Measurements from ENCODE around the gene KRTAP1-4. TPM values are rescaled to one million over a fixed set of nuclear protein-coding genes. Genes with fewer than 3 reads are reported as not detected.

Gene KRTAP1-4, protein sequence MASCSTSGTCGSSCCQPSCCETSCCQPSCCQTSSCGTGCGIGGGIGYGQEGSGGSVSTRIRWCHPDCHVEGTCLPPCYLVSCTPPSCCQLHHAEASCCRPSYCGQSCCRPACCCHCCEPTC
- total RNA-seq (2022; extraction: Qiagen RNA extraction): not detected in 5 replicates

DNA sequence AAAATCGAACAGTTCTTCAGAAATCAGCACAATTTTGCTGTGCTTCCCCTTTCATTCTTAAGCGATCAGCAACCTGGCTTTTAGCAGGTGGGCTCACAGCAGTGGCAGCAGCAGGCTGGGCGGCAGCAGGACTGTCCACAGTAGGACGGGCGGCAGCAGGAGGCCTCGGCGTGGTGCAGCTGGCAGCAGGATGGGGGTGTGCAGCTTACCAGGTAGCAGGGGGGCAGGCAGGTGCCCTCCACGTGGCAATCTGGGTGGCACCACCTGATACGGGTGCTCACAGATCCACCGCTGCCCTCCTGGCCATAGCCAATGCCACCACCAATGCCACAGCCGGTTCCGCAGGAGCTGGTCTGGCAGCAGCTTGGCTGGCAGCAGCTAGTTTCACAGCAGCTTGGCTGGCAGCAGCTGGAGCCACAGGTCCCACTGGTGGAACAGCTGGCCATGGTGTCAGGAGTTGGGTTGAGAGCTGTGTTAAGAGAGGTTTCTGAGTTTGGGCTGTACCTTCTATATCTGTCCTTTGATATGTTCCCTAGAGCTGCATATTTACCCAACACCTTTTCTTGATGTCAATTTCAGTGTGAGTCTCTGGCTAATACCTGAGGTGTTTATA is at the start of gene KRTAP1-4:
Gene KRTAP1-4 (minus strand): TSS at position 563 of the 613 bp plus-strand sequence. CDS start 117 bp downstream, at position 446.

DNA sequence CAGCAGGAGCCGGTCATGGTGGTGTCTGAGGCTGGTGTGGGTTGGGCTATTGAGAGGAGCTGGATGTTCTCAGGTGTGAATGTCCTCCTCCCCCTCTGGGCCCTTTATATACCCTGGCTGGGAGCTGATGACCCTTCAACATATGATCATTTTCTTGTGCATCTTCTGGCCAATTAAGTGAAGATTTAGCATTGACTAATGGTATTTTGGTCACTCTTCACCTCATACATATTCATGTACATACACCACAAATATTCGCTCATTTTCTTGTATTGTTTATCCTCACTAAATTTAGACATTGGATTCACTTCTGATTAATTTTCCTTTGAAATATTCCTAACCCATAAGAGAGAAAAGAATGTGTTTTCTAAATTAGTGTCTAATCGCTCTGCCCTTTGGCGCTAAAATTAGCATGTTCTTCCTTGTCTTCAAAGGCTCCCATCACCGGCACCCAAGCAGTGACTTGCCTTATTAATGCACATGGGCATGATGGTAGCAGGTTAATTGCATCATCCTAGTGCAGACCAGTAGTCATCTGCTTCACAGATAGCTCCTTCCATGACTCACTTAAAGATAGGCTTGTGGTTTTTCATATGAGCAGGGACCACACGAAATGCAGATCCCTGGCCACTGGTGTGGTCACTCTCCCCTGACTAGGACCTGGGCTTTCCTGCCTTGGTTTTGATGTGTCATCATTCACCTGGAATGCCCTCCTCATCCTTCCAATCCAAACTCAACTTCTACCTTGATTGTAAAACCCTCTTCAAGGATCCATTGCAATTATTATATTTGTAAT is 36.0 kb upstream of the KRTAP1-4 start, which contains the start of gene KRTAP2-4:
Gene KRTAP2-4 (minus strand): TSS at position 51 of the 796 bp plus-strand sequence. CDS start 34 bp downstream, at position 17.

DNA sequence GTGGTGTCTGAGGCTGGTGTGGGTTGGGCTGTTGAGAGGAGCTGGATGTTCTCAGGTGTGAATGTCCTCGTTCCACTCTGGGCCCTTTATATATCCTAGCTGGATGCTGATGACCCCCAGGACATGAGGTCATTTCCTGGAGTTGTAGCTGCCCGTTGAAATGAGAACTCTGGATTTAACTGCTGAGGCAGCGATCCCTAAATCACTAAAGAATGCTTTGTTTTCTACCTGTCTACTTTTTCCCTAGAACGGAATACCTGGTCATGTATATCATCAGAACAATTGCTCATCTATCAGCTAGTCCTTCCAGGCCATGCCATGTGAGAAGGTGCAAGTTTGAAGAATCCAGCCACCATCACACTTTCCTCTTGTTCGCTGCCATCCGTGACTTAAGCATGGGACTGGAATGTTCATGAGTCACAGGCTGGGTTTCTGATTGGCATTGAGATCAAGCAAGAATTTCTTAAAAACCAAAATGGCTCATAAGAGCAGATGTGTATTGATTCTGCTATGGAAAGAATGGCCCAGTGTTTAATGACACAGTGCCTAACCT is 30.1 kb upstream of the KRTAP1-4 start, which contains the start of gene KRTAP2-3:
Gene KRTAP2-3 (minus strand): TSS at position 63 of the 553 bp plus-strand sequence. CDS start 64 bp downstream, outside the sequence.

DNA sequence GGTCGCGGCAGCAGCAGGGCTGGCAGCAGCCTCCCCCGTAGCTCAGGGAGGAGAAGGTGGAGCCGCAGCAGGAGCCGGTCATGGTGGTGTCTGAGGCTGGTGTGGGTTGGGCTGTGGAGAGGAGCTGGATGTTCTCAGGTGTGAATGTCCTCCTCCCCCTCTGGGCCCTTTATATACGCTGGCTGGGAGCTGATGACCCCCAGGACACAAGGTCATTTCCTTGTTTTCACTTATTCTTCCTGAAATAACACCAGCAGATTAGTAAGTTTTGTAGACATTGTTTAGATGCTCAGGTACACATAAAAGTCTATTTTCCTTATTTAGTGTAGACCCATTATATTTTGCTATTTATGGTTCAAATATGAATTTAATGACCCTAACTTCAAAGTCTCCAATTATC is 25.1 kb upstream of the KRTAP1-4 start, which contains the start of gene KRTAP2-2:
Gene KRTAP2-2 (minus strand): TSS at position 101 of the 400 bp plus-strand sequence. CDS start 19 bp downstream, at position 82.

DNA sequence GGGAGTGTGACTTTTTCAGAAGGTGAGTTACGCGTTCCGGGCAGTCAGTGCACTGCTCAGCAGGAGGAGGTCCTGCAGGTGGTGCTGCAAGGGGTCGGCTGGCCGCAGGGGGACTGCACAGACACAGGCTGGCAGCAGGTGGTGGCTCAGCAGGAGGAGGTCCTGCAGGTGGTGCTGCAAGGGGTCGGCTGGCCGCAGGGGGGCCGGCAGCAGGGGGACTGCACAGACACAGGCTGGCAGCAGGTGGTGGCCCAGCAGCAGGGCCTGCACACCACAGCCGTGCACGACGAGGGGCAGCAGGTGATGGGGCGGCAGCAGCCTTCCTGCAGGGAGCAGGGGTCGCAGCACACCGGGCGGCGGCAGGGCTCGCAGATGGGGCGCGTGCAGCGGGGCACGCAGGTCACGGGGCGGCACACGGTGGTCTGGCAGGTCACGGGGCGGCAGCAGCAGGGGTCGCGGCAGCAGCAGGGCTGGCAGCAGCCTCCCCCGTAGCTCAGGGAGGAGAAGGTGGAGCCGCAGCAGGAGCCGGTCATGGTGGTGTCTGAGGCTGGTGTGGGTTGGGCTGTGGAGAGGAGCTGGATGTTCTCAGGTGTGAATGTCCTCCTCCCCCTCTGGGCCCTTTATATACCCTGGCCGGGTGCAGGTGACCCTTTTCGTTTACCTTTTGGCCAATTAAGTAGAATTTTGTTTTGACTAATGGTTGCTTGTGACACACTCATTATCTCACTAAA is 16.9 kb upstream of the KRTAP1-4 start, which contains the start of gene KRTAP2-1:
Gene KRTAP2-1 (minus strand): TSS at position 582 of the 731 bp plus-strand sequence. CDS start 49 bp downstream, at position 533.

DNA sequence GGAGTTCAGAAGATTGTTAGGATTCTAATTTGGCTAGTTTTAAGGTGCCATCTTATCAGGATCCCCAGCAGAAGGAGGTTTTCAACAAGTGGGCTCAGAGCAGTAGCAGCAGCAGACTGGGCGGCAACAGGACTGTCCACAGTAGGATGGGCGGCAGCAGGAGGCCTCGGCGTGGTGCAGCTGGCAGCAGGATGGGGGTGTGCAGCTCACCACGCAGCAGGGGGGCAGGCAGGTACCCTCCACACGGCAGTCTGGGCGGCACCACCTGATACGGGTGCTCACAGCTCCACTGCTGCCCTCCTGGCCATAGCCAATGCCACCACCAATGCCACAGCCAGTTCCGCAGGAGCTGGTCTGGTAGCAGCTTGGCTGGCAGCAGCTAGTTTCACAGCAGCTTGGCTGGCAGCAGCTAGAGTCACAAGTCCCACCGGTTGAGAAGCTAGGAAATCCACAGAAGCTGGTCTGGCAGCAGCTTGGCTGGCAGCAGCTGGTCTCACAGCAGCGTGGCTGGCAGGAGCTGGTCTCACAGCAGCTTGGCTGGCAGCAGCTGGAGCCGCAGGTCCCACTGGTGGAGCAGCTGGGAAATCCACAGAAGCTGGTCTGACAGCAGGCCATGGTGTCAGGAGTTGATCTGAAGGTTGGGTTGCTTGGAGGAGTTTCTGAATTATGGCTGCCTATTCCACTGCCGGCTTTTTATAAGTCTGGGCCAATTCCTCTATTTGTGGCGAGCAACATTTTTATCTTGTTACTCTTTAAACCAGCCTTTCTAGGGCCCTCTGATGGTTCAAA is 11.0 kb upstream of the KRTAP1-4 start, which contains the start of gene KRTAP1-1:
Gene KRTAP1-1 (minus strand): TSS at position 668 of the 789 bp plus-strand sequence. CDS start 53 bp downstream, at position 615.

DNA sequence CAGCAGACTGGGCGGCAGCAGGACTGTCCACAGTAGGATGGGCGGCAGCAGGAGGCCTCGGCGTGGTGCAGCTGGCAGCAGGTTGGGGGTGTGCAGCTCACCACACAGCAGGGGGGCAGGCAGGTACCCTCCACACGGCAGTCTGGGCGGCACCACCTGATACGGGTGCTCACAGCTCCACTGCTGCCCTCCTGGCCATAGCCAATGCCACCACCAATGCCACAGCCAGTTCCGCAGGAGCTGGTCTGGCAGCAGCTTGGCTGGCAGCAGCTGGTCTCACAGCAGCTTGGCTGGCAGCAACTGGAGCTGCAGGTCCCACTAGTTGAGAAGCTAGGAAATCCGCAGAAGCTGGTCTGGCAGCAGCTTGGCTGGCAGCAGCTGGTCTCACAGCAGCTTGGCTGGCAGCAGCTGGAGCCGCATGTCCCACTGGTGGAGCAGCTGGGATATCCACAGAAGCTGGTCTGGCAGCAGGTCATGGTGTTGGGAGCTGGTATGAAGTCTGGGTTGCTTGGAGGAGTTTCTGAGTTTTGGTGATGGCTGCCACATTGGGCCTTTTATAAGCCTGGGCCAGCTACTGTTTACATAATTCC is 4.4 kb upstream of the KRTAP1-4 start, which contains the start of gene KRTAP1-3:
Gene KRTAP1-3 (minus strand): TSS at position 529 of the 590 bp plus-strand sequence. CDS start 53 bp downstream, at position 476.

DNA sequence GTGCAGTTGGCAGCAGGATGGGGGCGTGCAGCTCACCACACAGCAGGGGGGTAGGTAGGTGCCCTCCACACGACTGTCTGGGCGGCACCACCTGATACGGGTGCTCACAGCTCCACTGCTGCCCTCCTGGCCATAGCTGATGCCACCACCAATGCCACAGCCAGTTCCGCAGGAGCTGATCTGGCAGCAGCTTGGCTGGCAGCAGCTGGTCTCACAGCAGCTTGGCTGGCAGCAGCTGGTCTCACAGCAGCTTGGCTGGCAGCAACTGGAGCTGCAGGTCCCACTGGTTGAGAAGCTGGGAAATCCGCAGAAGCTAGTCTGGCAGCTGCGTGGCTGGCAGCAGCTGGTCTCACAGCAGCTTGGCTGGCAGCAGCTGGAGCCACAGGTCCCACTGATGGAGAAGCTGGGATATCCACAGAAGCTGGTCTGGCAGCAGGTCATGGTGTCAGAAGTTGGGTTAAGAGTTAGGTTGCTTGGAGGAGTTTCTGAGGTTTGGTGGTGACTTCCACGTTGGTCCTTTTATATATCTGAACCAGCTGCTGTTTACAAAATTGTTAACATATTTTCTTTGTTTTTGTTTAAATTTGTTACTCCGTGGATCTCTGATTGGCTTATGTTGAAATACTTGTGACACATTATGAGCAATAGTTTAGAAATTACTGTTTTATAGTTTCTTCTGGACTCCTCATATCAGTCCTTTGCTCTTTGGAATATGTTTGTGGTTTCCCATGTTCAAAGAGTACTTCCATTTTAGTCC is 3.1 kb downstream of the KRTAP1-4 start, which contains the start of gene KRTAP1-5:
Gene KRTAP1-5 (minus strand): TSS at position 494 of the 757 bp plus-strand sequence. CDS start 53 bp downstream, at position 441.

DNA sequence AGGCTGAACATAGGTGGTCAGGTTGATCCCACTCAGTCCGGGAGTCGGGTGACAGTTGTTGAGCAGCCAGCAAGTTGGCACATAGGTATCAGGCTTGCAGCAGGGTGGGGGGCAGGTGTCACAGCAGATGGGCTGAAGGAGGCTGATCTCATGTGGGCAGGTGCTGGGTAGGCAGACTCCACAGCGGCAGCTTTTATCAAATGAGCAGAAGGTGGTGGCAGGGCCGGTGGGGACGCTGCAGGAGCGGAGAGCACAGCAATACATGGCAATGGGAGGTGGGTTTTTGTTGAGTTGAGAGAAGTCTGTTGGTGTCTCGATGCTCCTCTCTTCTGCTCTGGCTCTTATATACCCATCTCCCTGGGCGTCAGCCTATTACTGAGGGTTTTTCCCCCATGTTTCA is 21.2 kb downstream of the KRTAP1-4 start, which contains the start of gene KRTAP3-1:
Gene KRTAP3-1 (minus strand): TSS at position 318 of the 400 bp plus-strand sequence. CDS start 54 bp downstream, at position 264.

DNA sequence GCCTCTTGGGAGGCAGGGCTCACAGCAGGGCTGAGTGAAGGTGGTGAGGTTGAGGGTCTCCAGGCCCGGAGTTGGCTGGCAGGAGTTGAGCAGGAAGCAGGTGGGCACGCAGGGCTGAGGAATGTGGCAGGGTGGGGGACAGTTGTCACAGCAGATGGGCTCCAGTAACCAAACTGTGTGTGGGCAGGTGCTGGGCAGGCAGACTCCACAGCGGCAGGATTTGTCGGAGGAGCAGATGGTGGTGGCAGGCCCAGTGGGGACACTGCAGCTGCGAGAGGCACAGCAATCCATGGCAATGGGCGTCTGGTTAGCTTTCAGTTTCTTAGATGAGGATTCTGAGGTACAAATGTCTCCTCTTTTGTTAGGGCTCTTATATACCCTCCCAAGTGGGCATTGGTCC is 30.4 kb downstream of the KRTAP1-4 start, which contains the start of gene KRTAP3-2:
Gene KRTAP3-2 (minus strand): TSS at position 344 of the 400 bp plus-strand sequence. CDS start 53 bp downstream, at position 291.

DNA sequence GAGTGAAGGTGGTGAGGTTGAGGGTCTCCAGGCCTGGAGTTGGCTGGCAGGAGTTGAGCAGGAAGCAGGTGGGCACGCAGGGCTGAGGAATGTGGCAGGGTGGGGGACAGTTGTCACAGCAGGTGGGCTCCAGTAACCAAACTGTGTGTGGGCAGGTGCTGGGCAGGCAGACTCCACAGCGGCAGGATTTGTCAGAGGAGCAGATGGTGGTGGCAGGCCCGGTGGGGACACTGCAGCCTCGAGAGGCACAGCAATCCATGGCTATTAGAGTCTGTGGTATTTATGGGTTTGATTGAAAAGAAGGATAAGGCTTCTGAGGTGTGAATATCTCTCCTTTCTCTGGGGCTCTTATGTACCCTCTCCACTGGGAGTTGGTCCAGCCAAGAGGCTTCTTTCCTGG is 36.2 kb downstream of the KRTAP1-4 start, which contains the start of gene KRTAP3-3:
Gene KRTAP3-3 (minus strand): TSS at position 326 of the 400 bp plus-strand sequence. CDS start 67 bp downstream, at position 259.

DNA sequence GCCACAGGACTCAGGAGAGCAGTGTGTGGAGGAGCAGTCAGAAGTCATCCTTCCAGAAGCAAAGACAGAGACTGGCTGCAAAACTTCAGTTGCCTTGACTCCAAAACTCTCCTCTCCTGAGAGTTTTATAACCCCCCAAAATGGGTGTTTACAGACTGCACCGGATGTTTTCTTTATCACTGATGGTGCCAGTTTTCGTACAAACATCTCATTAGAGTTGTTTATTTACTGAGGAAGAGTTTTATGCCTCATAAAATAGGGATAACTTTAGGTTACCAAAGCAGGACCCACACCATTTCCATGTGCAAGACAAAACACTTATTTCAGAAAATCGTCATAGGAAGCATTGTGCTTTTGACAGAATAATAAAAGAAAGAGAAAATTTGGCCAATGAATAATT is 45.8 kb downstream of the KRTAP1-4 start, which contains the start of gene KRT40:
Gene KRT40 (minus strand): TSS at position 101 of the 400 bp plus-strand sequence. CDS start 53 bp downstream, at position 48.

Other genes with a start within 250 kb of the KRTAP1-4 start
- gene KRT27, start 247.6 kb downstream of the KRTAP1-4 start, total RNA-seq (2022; extraction: Qiagen RNA extraction): not detected in 5 replicates
- gene KRT28, start 230.2 kb downstream of the KRTAP1-4 start, total RNA-seq (2022; extraction: Qiagen RNA extraction): not detected in 5 replicates
- gene KRT10, start 207.6 kb downstream of the KRTAP1-4 start, total RNA-seq (2022; extraction: Qiagen RNA extraction): 65.4 to 117 TPM (median 102 TPM) in 5 replicates
- not detected in 5 replicates for gene KRT12, start 163.0 kb downstream of the KRTAP1-4 start, total RNA-seq (2022; extraction: Qiagen RNA extraction)
- gene KRT20, start 145.0 kb downstream of the KRTAP1-4 start, total RNA-seq (2022; extraction: Qiagen RNA extraction): 0.11 to 0.30 TPM (median 0.23 TPM) in 5 replicates
- gene KRT23, start 92.5 kb downstream of the KRTAP1-4 start, total RNA-seq (2022; extraction: Qiagen RNA extraction): 0.08 to 0.14 TPM (median 0.10 TPM) in 4 of 5 replicates, not detected in the other
- gene KRT39, start 63.2 kb downstream of the KRTAP1-4 start, total RNA-seq (2022; extraction: Qiagen RNA extraction): not detected in 5 replicates
- gene KRT40, start 45.9 kb downstream of the KRTAP1-4 start, total RNA-seq (2022; extraction: Qiagen RNA extraction): not detected in 5 replicates
- not detected in 5 replicates for gene KRTAP3-3, start 36.0 kb downstream of the KRTAP1-4 start, total RNA-seq (2022; extraction: Qiagen RNA extraction)
- 0.20 to 0.57 TPM (median 0.29 TPM) in 5 replicates for gene KRTAP3-2, start 30.3 kb downstream of the KRTAP1-4 start, total RNA-seq (2022; extraction: Qiagen RNA extraction)
- gene KRTAP3-1, start 21.1 kb downstream of the KRTAP1-4 start, total RNA-seq (2022; extraction: Qiagen RNA extraction): not detected in 5 replicates
- gene KRTAP1-5, start 3.0 kb downstream of the KRTAP1-4 start, total RNA-seq (2022; extraction: Qiagen RNA extraction): not detected in 5 replicates
- not detected in 5 replicates for gene KRTAP1-3, start 4.7 kb upstream of the KRTAP1-4 start, total RNA-seq (2022; extraction: Qiagen RNA extraction)
- gene KRTAP1-1, start 11.3 kb upstream of the KRTAP1-4 start, total RNA-seq (2022; extraction: Qiagen RNA extraction): not detected in 5 replicates
- not detected in 5 replicates for gene KRTAP2-1, start 17.1 kb upstream of the KRTAP1-4 start, total RNA-seq (2022; extraction: Qiagen RNA extraction)
- gene KRTAP2-2, start 25.0 kb upstream of the KRTAP1-4 start, total RNA-seq (2022; extraction: Qiagen RNA extraction): not detected in 5 replicates
- 0.18 TPM in 1 of 5 replicates, not detected in the others for gene KRTAP2-3, start 29.9 kb upstream of the KRTAP1-4 start, total RNA-seq (2022; extraction: Qiagen RNA extraction)
- not detected in 5 replicates for gene KRTAP2-4, start 35.7 kb upstream of the KRTAP1-4 start, total RNA-seq (2022; extraction: Qiagen RNA extraction)
- gene KRTAP4-7, start 54.0 kb upstream of the KRTAP1-4 start, total RNA-seq (2022; extraction: Qiagen RNA extraction): not detected in 5 replicates
- gene KRTAP4-8, start 67.9 kb upstream of the KRTAP1-4 start, total RNA-seq (2022; extraction: Qiagen RNA extraction): not detected in 5 replicates
- not detected in 5 replicates for gene KRTAP4-16, start 72.0 kb upstream of the KRTAP1-4 start, total RNA-seq (2022; extraction: Qiagen RNA extraction)
- gene KRTAP4-9, start 75.2 kb upstream of the KRTAP1-4 start, total RNA-seq (2022; extraction: Qiagen RNA extraction): not detected in 5 replicates
- not detected in 5 replicates for gene KRTAP4-11, start 88.2 kb upstream of the KRTAP1-4 start, total RNA-seq (2022; extraction: Qiagen RNA extraction)
- gene KRTAP4-12, start 94.0 kb upstream of the KRTAP1-4 start, total RNA-seq (2022; extraction: Qiagen RNA extraction): not detected in 5 replicates
- gene KRTAP4-6, start 110.3 kb upstream of the KRTAP1-4 start, total RNA-seq (2022; extraction: Qiagen RNA extraction): not detected in 5 replicates
- not detected in 5 replicates for gene KRTAP4-5, start 119.6 kb upstream of the KRTAP1-4 start, total RNA-seq (2022; extraction: Qiagen RNA extraction)
- gene KRTAP4-4, start 130.6 kb upstream of the KRTAP1-4 start, total RNA-seq (2022; extraction: Qiagen RNA extraction): not detected in 5 replicates
- gene KRTAP4-3, start 138.0 kb upstream of the KRTAP1-4 start, total RNA-seq (2022; extraction: Qiagen RNA extraction): not detected in 5 replicates
- gene KRTAP4-2, start 148.0 kb upstream of the KRTAP1-4 start, total RNA-seq (2022; extraction: Qiagen RNA extraction): not detected in 5 replicates
- 0.08 to 0.13 TPM in 2 of 5 replicates, not detected in the others for gene KRTAP4-1, start 154.7 kb upstream of the KRTAP1-4 start, total RNA-seq (2022; extraction: Qiagen RNA extraction)
- gene KRTAP9-1, start 159.7 kb upstream of the KRTAP1-4 start, total RNA-seq (2022; extraction: Qiagen RNA extraction): not detected in 5 replicates
- not detected in 5 replicates for gene KRTAP9-2, start 196.5 kb upstream of the KRTAP1-4 start, total RNA-seq (2022; extraction: Qiagen RNA extraction)
- not detected in 5 replicates for gene KRTAP9-3, start 202.3 kb upstream of the KRTAP1-4 start, total RNA-seq (2022; extraction: Qiagen RNA extraction)
- not detected in 5 replicates for gene KRTAP9-8, start 207.8 kb upstream of the KRTAP1-4 start, total RNA-seq (2022; extraction: Qiagen RNA extraction)
- not detected in 5 replicates for gene KRTAP9-4, start 219.5 kb upstream of the KRTAP1-4 start, total RNA-seq (2022; extraction: Qiagen RNA extraction)
- gene KRTAP9-9, start 225.2 kb upstream of the KRTAP1-4 start, total RNA-seq (2022; extraction: Qiagen RNA extraction): not detected in 5 replicates
- gene KRTAP9-6, start 235.2 kb upstream of the KRTAP1-4 start, total RNA-seq (2022; extraction: Qiagen RNA extraction): not detected in 5 replicates
- not detected in 5 replicates for gene KRTAP9-7, start 245.5 kb upstream of the KRTAP1-4 start, total RNA-seq (2022; extraction: Qiagen RNA extraction)